CD4-positive, alpha-beta T cell (primary cell): ENCODE data around the gene RUNX2. TPM values are rescaled to one million over a fixed set of nuclear protein-coding genes. Genes with fewer than 3 reads are reported as not detected.

ENCODE experiments used
- ATAC-seq: fragments of 200-7000 bp; cut with Tn5 transposase; one replicate; pipeline ENCODE4 v1.10.0; 2022; ENCODE audit warnings: mild to moderate bottlenecking; ENCODE audit not compliant: poor library complexity
- CTCF ChIA-PET: fragments of 350-600 bp; sonication (Branson Sonifier 250); formaldehyde crosslinking; loops from one replicate; lab custom pipeline; 2021; ENCODE audit warnings: antibody characterized with exemption, inconsistent platforms; lab: Charles Lee
- POLR2A ChIA-PET: fragments of 350-600 bp; sonication (Branson Sonifier 250); formaldehyde crosslinking; loops from one replicate; lab custom pipeline; 2021; ENCODE audit warnings: antibody characterized with exemption, inconsistent platforms; lab: Charles Lee
- DNase-seq, 14 experiments: peaks; one replicate each; pipeline ENCODE4 v3.0.0-alpha.2; 2013 to 2020; ENCODE audit warnings: mixed read lengths in 2 of 14
- H3K27ac ChIP-seq, 2 donors: one replicate each; pipeline versions ENCODE4 v1.5.1 to v1.7.0; 2013; ENCODE audit warnings: low read length in 2 of 2, low read depth in 1 of 2, mild to moderate bottlenecking in 1 of 2
- H3K27me3 ChIP-seq, 2 experiments: 1 replicate in 1 of 2; 2 replicates in 1 of 2; pipeline versions ENCODE4 v1.6.1 to v1.7.0; 2013; ENCODE audit warnings: low read length in 2 of 2, control low read depth in 1 of 2, mild to moderate bottlenecking in 1 of 2, moderate library complexity in 1 of 2; ENCODE audit not compliant: insufficient read depth in 2 of 2, control insufficient read depth in 1 of 2
- H3K36me3 ChIP-seq: one replicate; pipeline ENCODE4 v1.6.1; 2013; ENCODE audit warnings: low read length, control low read depth; ENCODE audit not compliant: insufficient read depth
- H3K4me1 ChIP-seq: one replicate; pipeline ENCODE4 v1.6.1; 2013; ENCODE audit warnings: low read length, control low read depth; ENCODE audit not compliant: insufficient read depth
- H3K4me3 ChIP-seq: one replicate; pipeline ENCODE4 v1.5.1; 2013; ENCODE audit warnings: mild to moderate bottlenecking, low read length, moderate library complexity
- H3K9me3 ChIP-seq, 2 experiments: 1 replicate in 1 of 2; 2 replicates in 1 of 2; pipeline versions ENCODE4 v1.6.1 to v1.7.0; 2013; ENCODE audit warnings: low read length in 2 of 2, mild to moderate bottlenecking in 2 of 2, control low read depth in 1 of 2, moderate library complexity in 1 of 2; ENCODE audit not compliant: control insufficient read depth in 1 of 2, insufficient read depth in 1 of 2
- H3K27ac Mint-ChIP-seq: one replicate; pipeline ENCODE4 v1.8.0; 2020; ENCODE audit warnings: mixed read lengths
- H3K27me3 Mint-ChIP-seq: one replicate; pipeline ENCODE4 v1.8.0; 2021; ENCODE audit warnings: mixed read lengths
- H3K36me3 Mint-ChIP-seq: one replicate; pipeline ENCODE4 v1.8.0; 2021; ENCODE audit warnings: low read depth, mixed read lengths
- H3K4me1 Mint-ChIP-seq: one replicate; pipeline ENCODE4 v1.8.0; 2021; ENCODE audit warnings: low read depth, mixed read lengths
- H3K4me3 Mint-ChIP-seq: one replicate; pipeline ENCODE4 v1.8.0; 2020; ENCODE audit warnings: mild to moderate bottlenecking, mixed read lengths
- H3K9me3 Mint-ChIP-seq: one replicate; pipeline ENCODE4 v1.8.0; 2020; ENCODE audit warnings: mixed read lengths
- intact Hi-C, 2 experiments: fragments of 100-400 bp; cut with DNase I in 1 of 2; cut with micrococcal nuclease in 1 of 2; formaldehyde crosslinking; loops; one replicate each; pipeline versions ENCODE4 v1.15.1 to v1.9.0; 2023 to 2025; cut with DNase I, micrococcal nuclease
- total RNA-seq, 174 experiments: library from RNA in 2 of 174; stranded (reverse) in 2 of 174; gene quantifications; one replicate each; pipeline ENCODE4 v1.2.3 and lab custom pipeline; 2021 to 2026
- TF ChIP-seq, protein P1 (sequence below): fragments of 200-600 bp; IDR thresholded peaks from one replicate; pipeline ENCODE4 v1.8.0; 2022; ENCODE audit warnings: antibody characterized with exemption, mild to moderate bottlenecking

RUNX2 gene
- total RNA-seq, 2 experiments from 2014 or later = 17.5 to 18.0 TPM

DNA sequence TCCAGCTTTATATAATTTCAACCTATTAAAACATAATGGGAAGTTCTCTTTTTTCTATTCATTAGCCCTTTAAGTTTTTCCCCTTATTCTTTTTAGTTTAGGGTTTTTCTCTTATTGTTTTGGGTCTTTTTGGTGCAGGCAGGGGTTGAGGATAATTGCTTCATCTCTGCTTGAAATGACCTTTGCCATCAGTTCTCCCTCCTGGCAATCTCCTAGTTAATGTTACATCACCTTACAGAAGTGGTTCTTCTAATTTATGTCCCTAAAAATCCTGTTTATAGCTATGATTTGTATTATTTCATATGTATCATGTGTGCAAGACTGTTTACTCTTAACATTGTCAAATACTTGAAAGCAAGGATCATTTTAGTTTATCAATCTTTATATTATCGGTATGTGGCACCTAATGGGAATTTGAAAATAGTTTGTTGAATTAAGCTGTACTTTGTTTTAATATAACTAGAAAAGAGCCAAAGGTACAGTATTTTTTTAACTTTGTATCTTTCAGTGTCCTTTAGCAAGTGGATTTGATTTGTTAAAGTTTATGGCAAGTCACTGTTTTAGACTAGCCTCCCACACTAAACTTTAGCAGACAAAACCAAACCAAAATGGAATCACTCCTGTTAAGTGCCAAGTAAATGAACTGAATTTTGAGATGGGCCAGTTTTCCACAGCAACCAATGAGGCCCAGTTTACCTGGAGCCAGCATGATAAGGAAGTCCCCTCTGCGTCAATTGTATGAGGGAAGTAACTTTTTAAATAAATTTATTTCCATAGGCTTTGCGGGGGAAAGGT is 26.6 kb upstream of the RUNX2 start:
- DNase-seq (no peak), ATAC-seq (no peak)
- Mint-ChIP-seq H3K9me3 (peaks cover 3% of the 10 kb centered on the region), H3K4me3 (no peak overlapping the region), H3K36me3 (peaks cover 17% of the 10 kb centered on the region), H3K4me1 (peaks cover 19% of the 10 kb centered on the region), H3K27ac (peak overlapping the region; percentile 11), H3K27me3 (no peaks in the 10 kb centered on the region)
- peaks cover 0 to 1% of the 10 kb centered on the region in 2 experiments for H3K9me3 ChIP-seq
- TF ChIP-seq, protein P1, sequence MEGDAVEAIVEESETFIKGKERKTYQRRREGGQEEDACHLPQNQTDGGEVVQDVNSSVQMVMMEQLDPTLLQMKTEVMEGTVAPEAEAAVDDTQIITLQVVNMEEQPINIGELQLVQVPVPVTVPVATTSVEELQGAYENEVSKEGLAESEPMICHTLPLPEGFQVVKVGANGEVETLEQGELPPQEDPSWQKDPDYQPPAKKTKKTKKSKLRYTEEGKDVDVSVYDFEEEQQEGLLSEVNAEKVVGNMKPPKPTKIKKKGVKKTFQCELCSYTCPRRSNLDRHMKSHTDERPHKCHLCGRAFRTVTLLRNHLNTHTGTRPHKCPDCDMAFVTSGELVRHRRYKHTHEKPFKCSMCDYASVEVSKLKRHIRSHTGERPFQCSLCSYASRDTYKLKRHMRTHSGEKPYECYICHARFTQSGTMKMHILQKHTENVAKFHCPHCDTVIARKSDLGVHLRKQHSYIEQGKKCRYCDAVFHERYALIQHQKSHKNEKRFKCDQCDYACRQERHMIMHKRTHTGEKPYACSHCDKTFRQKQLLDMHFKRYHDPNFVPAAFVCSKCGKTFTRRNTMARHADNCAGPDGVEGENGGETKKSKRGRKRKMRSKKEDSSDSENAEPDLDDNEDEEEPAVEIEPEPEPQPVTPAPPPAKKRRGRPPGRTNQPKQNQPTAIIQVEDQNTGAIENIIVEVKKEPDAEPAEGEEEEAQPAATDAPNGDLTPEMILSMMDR = no peak
- no peaks in the 10 kb centered on the region for H3K4me1 ChIP-seq
- H3K36me3 ChIP-seq = no peaks in the 10 kb centered on the region
- intact Hi-C loops = loop anchor here in 1 of 2 experiments (5.0 kb wide), 1 partner anchor 116 kb away; no protein-coding TSS in a partner anchor
- H3K27ac ChIP-seq = no peak overlapping the region
- ChIA-PET POLR2A (interaction anchor here (0.9 to 1.8 kb wide), 3 partner anchors 9 to 146 kb away, joined by 3 to 8 read pairs (median 5); partner anchors contain the start of gene SUPT3H), CTCF (no interaction called here)
- no peak overlapping the region for H3K4me3 ChIP-seq
- no peaks in the 10 kb centered on the region for H3K27me3 ChIP-seq

DNA sequence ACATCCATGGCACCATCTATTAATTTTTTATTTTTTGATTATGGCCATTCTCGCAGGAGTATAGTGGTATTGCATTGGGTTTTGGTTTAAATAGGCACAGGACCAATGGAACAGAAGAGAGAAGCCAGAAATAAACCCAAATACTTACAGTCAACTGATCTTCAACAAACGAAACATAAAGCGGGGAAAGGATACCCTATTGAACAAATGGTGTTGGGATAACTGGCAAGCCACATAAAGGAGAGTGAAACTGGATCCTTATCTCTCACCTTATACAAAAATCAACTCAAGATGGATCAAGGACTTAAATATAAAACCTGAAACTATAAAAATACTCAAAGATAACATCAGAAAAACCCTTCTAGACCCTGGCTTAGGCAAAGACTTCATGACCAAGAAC is 25.3 kb upstream of the RUNX2 start:
- H3K27me3 ChIP-seq = no peaks in the 10 kb centered on the region
- CTCF ChIA-PET = no interaction called here

DNA sequence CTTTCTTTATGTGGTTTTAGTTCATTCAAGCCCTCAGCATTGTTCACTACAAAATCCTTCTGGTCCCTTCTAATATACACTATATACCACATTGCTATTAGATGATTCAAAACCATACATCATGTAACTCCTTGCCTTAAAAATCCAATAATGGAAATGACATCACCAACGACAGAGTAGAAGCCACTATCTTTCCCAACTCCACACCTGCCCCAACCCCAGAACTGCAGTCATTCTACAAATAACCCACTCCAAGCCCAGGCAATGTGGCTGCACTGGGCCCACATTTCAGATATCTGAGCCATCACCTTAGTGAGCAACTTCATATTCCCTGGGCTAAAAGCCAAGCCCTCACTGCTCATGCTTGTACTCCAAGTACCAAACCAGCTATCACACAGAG is 22.6 kb upstream of the RUNX2 start:
- H3K36me3 Mint-ChIP-seq = peaks cover 17% of the 10 kb centered on the region
- TF ChIP-seq, protein P1 = no peak
- H3K27ac Mint-ChIP-seq = no peak overlapping the region
- Histone ChIP-seq H3K36me3 (no peaks in the 10 kb centered on the region), H3K4me3 (no peak overlapping the region), H3K9me3 (peaks cover 0 to 11% of the 10 kb centered on the region in 2 experiments), H3K27ac (no peak overlapping the region), H3K4me1 (peaks cover 10% of the 10 kb centered on the region), H3K27me3 (no peaks in the 10 kb centered on the region)
- peaks cover 3% of the 10 kb centered on the region for H3K9me3 Mint-ChIP-seq
- POLR2A ChIA-PET = no interaction called here
- no peak overlapping the region for H3K4me3 Mint-ChIP-seq
- intact Hi-C loops = no loop called here
- no peak for ATAC-seq
- H3K27me3 Mint-ChIP-seq = no peaks in the 10 kb centered on the region
- CTCF ChIA-PET = no interaction called here
- peaks cover 29% of the 10 kb centered on the region for H3K4me1 Mint-ChIP-seq
- DNase-seq = no peak

More for the DNA sequence above, 25.3 kb upstream of the RUNX2 start:
- Histone ChIP-seq H3K27ac (no peak overlapping the region), H3K9me3 (peaks cover 0 to 8% of the 10 kb centered on the region in 2 experiments), H3K36me3 (no peaks in the 10 kb centered on the region), H3K4me1 (no peaks in the 10 kb centered on the region), H3K4me3 (no peak overlapping the region)
- no peaks in the 10 kb centered on the region for H3K27me3 Mint-ChIP-seq
- ATAC-seq (no peak), DNase-seq (no peak)
- TF ChIP-seq, protein P1 = no peak
- H3K4me3 Mint-ChIP-seq = no peak overlapping the region
- peaks cover 3% of the 10 kb centered on the region for H3K9me3 Mint-ChIP-seq
- H3K36me3 Mint-ChIP-seq = peaks cover 17% of the 10 kb centered on the region
- POLR2A ChIA-PET = no interaction called here
- H3K4me1 Mint-ChIP-seq = peaks cover 15% of the 10 kb centered on the region
- intact Hi-C loops = loop anchor here in 1 of 2 experiments (5.0 kb wide), 1 partner anchor 114 kb away; no protein-coding TSS in a partner anchor
- H3K27ac Mint-ChIP-seq = no peak overlapping the region
